H7 (cell line): ENCODE data around the gene SH3BP1. TPM values are rescaled to one million over a fixed set of nuclear protein-coding genes. Genes with fewer than 3 reads are reported as not detected.
"Not testable (repeated sequence)": the region's sequence is repeated elsewhere in the genome, so short reads cannot be mapped to it uniquely, and the experiment has no call there.

Experiments
- DNase-seq: peaks from one replicate; pipeline ENCODE4 v3.0.0; 2012
- H3K27me3 ChIP-seq: 2 replicates; pipeline ENCODE4 v1.6.0; 2011; ENCODE audit warnings: mild to moderate bottlenecking, low read length; ENCODE audit not compliant: control insufficient read depth, insufficient read depth
- H3K36me3 ChIP-seq: replicated peaks from 2 replicates; pipeline ENCODE4 v1.5.1; 2011; ENCODE audit warnings: low read length; ENCODE audit not compliant: control insufficient read depth, insufficient read depth
- H3K4me3 ChIP-seq: 2 replicates; pipeline ENCODE4 v1.5.1; 2011; ENCODE audit warnings: low read depth, mild to moderate bottlenecking, control low read depth, low read length, moderate library complexity; ENCODE audit not compliant: insufficient read depth
- total RNA-seq: library from RNA; depleted of rRNA; stranded (reverse); fragments of >200 nt; shearing (Covaris generic); gene quantifications from 2 replicates; pipeline ENCODE4 v1.2.3, GENCODE V29; 2014

The SH3BP1 gene
- total RNA-seq, 1 experiment from 2014 or later: 35.2 TPM

DNA sequence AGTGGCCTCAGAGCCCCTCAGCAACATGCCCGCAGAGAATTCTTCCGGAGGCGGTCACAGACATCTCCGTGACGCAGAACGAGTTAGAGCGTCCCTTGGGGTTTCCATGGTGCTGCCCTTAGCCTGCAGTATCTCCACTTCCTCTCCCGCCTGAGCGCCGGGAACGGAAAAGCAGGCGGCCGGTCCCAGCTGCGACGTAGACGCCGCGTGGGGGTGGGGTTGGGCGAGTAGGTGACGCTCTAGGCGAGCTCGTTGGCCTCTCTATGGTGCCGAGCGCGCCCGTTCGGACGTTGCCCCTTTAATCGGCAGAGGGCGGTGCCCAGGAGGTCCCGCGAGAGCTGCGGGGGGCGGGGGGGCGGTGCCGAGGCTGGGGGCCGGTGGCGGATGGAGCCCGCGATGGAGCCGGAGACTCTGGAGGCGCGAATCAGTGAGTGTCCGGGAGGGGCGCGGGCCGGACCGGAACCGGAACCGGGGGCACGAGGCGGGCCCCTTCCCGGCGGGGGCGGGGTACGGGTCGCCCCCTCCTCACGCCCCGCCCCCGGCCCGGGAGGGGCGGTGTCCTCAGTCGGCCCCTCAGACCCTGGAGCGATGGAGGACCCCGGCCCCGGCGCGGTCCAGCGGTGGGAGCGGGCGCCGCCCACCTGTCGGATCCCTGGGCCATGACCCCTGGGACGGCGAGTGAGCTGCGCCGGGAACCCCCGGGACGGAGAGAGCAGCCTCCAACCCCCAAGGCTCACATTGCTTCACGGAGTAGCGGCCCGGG, 30.8 kb upstream of the SH3BP1 start, which contains the start of gene GGA1:
Gene GGA1 (plus strand): TSS at position 358 of the 763 bp plus-strand sequence. CDS start 27 bp downstream, at position 385.
- peak; percentile 99 for DNase-seq
- peak within 1 kb of the TSS; percentile 90 for H3K4me3 ChIP-seq
- H3K36me3 ChIP-seq: no peaks in the 10 kb centered on the region
- no peaks in the 10 kb centered on the region for H3K27me3 ChIP-seq

DNA sequence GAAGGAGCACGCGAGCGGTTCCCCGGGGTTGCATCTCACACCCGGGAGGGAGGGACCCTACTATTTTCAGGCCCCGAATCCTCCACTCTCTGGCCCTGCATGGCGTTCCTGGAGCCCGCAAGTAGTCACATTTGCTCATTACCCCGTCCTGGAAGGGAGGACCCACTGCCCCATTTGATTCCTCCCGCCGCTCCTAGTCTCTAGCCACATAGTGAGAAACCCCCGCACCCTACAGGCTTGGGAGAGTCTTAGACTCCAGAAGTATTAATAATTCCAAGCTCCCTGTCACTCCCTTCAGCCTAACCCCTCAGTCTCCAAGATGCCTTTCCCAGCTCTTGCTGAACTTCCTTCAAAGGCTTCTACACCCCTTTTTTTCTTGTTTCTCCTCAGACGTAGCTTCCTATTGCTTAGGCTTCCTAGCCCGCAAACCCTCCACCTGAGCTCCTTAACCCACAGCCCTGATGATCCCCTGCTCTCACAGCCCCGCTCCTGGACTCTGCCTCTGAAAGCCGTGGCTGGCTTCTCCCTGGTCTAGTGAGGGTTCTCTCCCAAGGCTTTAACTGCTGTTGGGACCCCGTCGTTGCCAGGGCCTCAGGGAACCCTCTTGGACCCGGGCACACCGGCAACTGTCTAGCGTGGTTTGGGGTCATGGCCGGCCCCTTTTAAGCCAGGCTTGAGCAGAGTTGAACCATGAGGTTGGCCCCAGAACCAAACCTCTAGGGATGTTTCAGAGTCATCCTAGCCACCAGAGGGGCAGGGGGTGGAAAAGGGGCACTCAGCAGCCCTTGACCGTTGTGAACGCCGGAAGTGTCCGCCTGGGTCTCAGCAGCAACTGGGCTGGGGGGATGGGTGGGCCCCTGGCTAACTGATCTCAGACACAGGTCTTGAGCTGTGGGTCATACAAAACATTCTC, 30.0 kb upstream of the SH3BP1 start:
- peaks cover 4% of the 10 kb centered on the region for H3K36me3 ChIP-seq
- H3K27me3 ChIP-seq: no peaks in the 10 kb centered on the region
- peak; percentile 68 for DNase-seq
- peak overlapping the region; percentile 90 for H3K4me3 ChIP-seq

DNA sequence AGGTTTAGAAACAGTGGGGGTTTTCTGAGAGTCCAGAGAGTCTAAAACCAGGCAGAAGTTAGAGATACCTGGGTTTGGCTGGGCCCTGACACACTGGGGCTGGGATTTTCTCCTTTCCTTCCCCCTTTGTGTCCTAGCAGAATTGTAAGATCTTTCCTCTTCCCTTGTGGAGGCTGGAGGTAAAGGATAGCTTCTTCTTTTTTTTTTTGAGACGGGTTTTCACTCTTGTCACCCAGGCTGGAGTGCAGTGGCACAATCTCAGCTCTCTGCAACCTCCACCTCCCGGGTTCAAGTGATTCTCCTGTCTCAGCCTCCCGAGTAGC, 29.4 kb upstream of the SH3BP1 start:
- peak overlapping the region; percentile 90; the same call in 1 of the 2 replicates for H3K4me3 ChIP-seq
- not testable (repeated sequence) for H3K27me3 ChIP-seq, H3K36me3 ChIP-seq, DNase-seq

DNA sequence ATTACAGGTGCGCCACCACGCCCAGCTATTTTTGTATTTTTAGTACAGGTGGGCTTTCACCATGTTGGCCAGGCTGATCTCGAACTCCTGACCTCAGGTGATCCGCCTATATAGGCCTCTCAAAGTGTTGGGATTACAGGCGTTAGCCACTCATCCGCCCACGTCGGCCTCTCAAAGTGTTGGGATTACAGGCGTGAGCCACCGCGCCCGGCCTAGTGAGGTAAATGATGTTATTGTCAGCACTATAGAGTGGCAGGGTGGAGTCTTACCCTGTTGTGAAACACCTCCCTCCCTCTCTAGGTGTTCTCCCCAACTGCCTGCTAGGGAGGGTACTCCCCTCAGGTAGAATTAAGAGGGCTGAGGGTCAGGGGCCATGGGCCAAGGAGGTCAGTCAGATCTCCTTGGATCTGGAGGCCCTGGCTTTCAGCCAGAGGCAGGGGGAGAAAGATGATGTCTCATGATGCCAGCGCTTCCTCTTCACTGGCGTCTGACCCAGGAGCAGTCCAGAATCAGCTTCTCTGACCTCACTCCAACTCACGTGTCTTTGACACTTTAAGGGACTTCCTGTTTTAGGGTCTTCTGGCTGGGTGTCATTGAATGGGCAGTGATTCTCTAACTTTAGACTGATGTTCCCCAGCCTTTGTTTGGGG, 28.9 kb upstream of the SH3BP1 start:
- H3K27me3 ChIP-seq: no peaks in the 10 kb centered on the region
- H3K36me3 ChIP-seq: peaks cover 4% of the 10 kb centered on the region
- H3K4me3 ChIP-seq: no peak overlapping the region
- DNase-seq: no peak

DNA sequence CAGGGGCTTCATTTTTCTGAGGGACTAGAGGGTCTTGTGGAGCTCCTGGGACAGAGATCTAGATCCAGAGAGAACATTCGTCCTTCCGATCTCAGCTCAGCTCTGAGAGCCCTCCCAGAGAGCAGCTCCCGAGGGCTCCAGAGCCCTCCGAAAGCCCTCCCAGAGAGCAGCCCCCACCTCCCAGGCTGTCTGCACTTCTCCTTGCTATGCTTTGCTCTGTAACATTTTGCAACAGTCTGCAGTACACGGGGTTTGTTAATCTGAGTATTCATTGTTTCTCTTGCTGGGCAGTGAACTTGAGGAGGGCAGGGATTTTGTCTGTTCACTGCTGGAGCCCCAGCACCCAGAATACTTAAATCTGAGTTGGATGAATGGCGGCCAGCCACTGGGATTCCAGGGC, 28.3 kb upstream of the SH3BP1 start:
- H3K4me3 ChIP-seq: no peak overlapping the region
- H3K27me3 ChIP-seq: no peaks in the 10 kb centered on the region
- H3K36me3 ChIP-seq: peaks cover 4% of the 10 kb centered on the region
- DNase-seq: no peak

DNA sequence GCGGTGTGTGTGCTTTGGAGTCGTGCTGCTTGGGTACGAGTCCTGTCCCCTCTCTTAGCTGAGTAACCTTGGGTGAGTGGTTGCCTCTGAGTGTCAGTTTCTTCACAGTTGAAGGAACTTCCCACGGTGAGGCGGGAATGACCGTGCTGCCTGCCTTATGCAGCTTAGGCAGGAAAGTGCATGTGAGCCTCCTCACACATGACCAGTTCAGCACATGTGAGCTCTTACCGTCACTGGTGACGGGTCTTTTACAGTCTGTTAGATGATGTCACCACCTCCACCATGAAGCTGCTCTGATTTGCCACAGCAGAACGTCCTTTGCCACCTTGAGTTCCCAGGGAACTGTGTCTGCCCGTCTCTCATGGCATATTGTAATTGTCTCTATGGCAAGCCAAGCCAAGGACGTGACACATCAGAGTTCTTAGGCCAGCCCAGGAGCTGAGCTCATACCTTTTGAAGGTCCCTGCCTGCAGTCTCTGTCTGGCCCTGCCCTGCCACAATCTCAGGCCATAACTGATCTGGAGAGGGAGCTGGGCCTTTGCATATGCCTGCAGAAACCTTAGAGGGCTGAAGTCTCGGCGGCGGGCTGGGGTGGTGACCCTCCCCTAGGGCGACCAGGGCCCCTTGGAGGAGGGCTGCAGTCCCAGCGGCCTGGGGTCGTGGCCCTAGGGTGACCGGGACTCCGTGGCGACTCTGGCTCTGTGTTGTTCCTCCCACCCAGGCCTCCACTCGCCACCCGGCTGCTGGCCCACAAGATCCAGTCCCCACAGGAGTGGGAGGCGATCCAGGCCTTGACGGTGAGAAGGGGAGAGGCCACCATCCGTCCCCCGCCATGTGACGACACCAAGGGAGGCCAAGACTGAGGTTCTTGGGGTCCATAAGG, 23.0 kb upstream of the SH3BP1 start:
- peak; percentile 52 for DNase-seq
- no peaks in the 10 kb centered on the region for H3K27me3 ChIP-seq

DNA sequence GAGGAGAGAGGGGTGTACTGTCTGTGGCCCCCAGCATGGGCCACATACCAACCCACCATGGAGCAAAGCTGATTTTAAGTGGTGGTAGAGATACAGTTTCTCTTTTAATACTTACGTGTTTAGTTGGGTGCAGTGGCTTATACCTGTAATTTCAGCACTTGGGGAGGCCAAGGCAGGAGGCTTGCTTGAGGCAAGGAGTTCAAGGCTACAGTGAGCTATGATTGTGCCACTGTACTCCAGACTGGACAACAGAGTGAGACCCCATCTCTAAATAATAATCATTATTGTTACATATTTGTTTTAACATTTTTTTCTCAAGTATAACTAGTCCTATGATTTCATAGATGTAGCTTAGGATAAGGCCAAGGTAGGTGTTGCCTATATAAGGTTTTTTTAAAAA, 22.0 kb upstream of the SH3BP1 start:
- DNase-seq: no peak
- H3K27me3 ChIP-seq: no peaks in the 10 kb centered on the region
- peaks cover 24% of the 10 kb centered on the region for H3K36me3 ChIP-seq

More for the DNA sequence above, 23.0 kb upstream of the SH3BP1 start:
- Histone ChIP-seq H3K36me3 (peaks cover 23% of the 10 kb centered on the region), H3K4me3 (no peak overlapping the region)

DNA sequence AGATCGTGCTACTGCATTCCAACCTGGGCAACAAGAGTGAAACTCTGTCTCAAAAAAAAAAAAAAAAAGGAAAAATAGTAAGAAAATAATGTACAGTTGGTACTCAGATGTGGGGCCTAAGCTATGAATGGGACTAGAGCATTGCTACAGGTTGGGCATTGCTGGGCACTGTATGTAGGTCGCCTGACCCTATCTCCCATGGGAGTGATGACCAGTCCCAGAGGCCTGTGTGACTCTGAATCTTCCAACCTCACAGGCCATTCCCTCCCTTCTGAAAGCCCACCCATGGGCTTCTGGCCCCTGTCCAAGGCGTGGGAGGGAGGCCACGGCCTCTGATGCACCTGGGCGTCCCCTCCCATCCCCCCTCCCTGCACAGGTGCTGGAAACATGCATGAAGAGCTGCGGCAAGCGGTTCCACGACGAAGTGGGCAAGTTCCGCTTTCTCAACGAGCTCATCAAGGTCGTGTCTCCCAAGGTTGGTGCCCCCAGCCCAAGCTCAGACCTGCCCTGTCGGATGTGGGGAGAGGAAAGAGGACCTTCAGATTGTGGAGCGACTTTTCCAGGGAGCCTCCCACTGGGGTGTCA, 21.3 kb upstream of the SH3BP1 start:
- peak; percentile 32 for DNase-seq
- Histone ChIP-seq H3K27me3 (no peaks in the 10 kb centered on the region), H3K4me3 (no peak overlapping the region), H3K36me3 (peaks cover 24% of the 10 kb centered on the region)

More for the DNA sequence above, 22.0 kb upstream of the SH3BP1 start:
- H3K4me3 ChIP-seq: no peak overlapping the region

DNA sequence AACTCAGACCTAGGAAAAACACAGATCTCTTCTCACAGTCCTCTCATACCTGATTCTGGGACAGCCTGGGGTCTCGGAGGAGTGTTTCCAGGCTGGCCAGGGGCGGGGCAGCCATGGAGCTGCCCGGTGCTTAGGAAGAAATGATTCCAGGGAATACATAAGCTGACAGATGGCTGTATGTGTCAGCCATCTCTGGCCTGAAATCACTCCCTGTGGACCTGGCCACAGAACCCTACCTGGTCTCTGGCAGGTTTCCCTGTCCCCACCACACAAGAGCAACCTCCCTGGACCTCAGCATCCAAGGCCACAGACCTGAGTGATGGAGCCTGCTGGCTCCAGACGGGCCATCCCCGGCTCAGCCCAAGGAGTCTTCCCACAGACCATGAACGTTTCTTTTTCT, 20.8 kb upstream of the SH3BP1 start:
- Histone ChIP-seq H3K4me3 (no peak overlapping the region), H3K27me3 (no peaks in the 10 kb centered on the region), H3K36me3 (peaks cover 26% of the 10 kb centered on the region)
- no peak for DNase-seq

DNA sequence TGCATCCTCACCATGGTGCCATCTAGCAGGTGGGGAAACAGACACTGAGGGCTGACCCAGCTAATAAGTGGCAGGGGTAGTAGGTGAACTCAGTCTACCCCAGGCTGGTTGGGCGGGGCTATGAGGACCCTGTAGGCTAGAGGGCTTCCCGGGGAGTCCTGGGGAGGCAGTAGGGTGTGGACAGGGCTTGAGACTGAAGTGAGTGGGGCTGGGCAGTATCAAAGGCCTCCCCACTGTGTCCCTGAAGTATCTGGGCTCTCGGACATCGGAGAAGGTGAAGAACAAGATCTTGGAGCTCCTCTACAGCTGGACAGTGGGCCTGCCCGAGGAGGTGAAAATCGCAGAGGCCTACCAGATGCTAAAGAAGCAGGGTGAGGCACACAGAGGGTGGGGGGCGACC, 19.5 kb upstream of the SH3BP1 start:
- no peak for DNase-seq
- Histone ChIP-seq H3K27me3 (no peaks in the 10 kb centered on the region), H3K36me3 (peaks cover 32% of the 10 kb centered on the region), H3K4me3 (no peak overlapping the region)

DNA sequence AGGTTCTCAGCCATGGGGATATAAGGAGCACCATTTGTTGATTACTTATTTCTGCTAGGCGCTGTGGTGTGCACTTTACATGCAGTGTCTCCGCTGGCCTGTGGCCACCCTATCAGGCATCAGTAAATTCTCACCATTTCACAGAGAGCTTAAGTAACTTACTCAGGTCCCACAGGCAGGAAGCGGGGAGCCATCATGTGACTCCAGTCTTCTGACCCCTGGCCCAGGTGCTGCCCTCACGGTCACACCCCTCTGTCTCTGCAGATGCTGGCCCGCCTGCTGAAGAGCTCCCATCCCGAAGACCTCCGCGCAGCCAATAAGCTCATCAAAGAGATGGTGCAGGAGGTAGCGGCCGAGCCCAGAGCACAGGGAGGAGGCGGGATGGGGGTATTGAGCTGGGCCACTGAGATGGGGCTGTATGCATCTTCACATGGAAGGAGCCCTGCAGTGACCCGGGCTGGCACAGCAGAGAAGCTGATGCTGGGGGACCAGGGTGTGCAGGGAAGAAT, 18.1 kb upstream of the SH3BP1 start:
- Histone ChIP-seq H3K36me3 (peaks cover 37% of the 10 kb centered on the region), H3K27me3 (no peaks in the 10 kb centered on the region)

DNA sequence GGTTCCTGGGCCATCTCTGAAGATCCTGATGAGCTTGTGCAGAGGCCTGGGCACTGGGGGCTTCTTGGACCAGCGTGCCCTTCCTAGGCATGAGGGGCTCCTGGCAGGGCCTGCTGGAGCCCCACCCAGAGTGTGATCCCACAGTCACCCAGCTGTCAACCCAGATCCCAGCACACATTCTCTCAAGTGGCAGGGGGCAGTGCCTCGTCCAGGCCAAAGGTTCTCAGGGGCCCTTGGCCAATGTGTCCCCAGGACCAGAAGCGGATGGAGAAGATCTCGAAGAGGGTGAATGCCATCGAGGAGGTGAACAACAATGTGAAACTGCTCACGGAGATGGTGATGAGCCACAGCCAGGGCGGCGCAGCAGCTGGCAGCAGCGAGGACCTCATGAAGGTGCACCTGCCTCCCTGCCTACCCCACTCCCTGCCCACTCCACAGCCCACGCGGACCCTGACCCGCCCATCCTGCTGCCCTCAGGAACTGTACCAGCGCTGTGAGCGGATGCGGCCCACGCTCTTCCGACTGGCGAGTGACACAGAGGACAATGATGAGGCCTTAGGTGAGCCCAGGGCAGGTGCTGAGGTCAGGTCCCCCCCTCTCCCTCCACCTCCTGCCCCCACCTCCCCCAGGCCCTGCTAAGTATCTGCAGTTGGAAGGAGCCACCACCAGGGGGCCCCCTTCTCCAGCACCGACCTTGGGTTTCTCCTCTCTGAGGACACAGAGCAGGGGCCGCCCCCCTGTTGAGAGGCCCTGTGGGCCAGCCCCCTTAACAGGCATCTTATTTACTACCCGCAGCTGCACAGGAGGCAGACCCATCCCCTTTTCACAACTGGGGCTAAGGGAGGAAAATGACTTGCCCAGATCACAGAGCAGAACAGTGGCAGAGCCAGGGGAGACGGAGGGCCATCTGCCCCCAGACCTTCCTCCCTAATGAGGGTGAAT, 16.1 kb upstream of the SH3BP1 start:
- Histone ChIP-seq H3K27me3 (no peaks in the 10 kb centered on the region), H3K4me3 (no peak overlapping the region), H3K36me3 (peaks cover 32% of the 10 kb centered on the region)
- peak; percentile 98 for DNase-seq

More for the DNA sequence above, 18.1 kb upstream of the SH3BP1 start:
- no peak for DNase-seq
- no peak overlapping the region for H3K4me3 ChIP-seq

DNA sequence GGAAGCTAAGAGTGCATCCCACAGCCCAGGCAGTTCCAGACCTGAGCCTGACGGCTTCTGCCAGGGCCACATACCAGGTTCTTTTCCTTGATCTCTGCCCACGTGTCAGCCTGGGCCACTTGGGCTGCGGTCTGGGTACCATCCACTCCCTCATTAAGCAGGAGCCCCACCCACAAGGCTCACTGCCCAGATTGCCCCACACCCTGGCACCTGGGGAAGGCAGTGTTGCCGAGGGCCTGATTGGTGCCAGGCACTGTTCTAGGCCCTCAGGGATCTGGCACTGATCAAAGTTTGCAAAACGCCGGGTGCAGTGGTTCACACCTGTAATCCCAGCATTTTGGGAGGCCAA, 15.5 kb upstream of the SH3BP1 start:
- Histone ChIP-seq H3K4me3 (no peak overlapping the region), H3K27me3 (no peaks in the 10 kb centered on the region), H3K36me3 (peaks cover 32% of the 10 kb centered on the region)
- no peak for DNase-seq
